ENCODE data around the gene PGBD2.
"Not testable (repeated sequence)": the region's sequence is repeated elsewhere in the genome, so short reads cannot be mapped to it uniquely, and the experiment has no call there.

The PGBD2 gene

DNA sequence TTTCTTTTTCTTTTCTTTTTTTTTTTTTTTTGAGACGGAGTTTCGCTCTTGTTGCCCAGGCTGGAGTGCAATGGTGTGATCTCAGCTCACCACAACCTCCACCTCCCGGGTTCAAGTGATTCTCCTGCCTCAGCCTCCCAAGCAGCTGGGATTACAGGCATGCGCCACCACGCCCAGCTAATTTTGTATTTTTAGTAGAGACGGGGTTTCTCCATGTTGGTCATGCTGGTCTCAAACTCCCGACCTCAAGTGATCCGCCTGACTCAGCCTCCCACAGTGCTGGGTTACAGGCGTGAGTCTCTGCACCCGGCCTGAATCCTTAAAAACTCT, 16.2 kb upstream of the PGBD2 start:
- DNase-seq = not testable (repeated sequence)

DNA sequence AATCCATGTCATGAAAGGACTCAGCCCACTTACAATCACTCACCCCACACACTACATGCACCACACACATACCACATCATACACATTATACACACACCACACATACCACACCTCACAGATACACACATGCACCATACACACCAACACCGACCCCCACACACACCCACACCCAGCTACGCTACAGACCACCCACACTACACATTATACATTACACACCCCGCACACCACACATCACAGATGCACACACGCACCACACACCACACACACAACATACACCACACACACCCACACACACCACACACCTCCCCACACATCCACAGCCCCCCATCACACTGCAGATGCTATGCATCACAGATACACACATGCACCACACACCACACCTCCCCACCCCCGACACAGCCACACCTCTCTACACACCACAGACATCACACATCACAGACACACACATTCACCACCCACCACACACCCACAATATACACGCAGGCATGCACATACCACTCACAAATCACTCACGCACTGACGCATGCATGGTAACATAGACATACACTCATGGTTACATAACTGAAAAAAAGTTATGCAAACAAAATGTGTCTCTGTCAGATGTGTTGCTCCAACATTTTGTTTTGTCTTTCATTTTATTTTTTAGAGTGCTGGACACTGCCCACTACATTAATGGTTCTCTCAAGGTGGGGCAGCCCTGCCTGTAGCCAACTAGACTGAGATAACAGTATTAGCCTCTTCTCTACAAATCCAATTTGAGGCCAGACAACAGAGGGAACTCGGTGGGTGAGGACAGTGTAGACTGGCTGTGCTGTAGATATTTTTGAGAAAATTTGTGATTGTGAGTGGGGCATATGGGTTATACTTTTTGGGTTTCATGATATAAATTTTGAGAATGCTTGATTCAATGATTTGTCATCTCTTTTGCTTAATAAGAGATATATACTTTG, 15.2 kb upstream of the PGBD2 start:
- no peak for DNase-seq

DNA sequence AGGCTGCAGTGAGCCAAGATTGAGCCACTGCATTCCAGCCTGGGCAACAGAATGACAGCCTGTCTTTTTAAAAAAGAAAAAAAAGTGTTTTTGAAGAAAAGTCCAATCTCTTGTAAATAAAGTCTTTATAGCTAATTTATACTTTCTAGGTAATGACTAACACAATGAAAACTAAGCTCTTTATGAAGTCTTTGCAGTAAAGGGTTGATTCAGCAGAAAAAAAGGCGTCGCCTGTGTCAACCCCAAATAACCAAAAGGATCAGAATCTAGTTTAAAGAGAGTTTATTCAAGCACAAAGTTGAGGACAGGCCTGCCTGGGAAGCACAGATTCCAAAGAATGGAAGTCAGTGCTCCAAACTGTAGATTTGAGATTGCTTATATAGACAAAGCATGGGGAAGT, 14.3 kb upstream of the PGBD2 start:
- no peak for DNase-seq

DNA sequence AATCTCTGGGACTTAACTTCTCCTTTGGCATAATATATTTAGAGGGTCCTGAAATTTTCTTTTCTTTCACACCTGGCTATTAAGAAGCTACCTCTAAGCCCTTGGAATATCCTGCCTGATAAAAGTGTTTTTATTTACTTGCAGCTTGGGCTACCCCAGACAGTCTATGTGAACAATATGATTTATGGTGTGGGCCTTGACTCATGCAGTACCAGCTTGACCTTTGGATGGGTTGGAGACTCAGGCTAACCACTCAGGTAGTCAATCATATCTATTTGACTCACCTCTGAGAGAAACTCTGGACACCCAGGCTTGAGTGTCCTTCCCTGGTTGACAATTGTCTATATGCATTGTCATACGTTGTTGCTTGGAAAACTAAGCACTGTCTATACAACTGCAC, 13.4 kb upstream of the PGBD2 start:
- DNase-seq = no peak

DNA sequence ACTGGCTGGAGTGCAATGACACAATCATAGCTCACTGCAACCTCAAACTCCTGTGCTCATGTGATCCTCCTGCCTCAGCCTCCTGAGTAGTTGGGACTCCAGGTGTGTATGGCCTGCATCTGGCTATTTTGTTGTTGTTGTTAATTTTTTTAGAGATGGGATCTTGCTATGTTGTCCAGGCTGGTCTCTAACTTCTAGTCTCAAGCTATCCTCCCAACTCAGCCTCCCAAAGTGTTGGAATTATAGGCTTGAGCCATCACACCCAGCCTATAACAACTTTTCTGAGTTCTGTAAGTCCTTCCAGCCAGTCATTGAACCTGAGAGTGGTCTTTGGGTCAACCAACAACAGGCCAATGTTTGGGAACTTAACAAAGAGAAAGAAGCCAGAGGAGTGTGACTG, 11.2 kb upstream of the PGBD2 start:
- DNase-seq = no peak

DNA sequence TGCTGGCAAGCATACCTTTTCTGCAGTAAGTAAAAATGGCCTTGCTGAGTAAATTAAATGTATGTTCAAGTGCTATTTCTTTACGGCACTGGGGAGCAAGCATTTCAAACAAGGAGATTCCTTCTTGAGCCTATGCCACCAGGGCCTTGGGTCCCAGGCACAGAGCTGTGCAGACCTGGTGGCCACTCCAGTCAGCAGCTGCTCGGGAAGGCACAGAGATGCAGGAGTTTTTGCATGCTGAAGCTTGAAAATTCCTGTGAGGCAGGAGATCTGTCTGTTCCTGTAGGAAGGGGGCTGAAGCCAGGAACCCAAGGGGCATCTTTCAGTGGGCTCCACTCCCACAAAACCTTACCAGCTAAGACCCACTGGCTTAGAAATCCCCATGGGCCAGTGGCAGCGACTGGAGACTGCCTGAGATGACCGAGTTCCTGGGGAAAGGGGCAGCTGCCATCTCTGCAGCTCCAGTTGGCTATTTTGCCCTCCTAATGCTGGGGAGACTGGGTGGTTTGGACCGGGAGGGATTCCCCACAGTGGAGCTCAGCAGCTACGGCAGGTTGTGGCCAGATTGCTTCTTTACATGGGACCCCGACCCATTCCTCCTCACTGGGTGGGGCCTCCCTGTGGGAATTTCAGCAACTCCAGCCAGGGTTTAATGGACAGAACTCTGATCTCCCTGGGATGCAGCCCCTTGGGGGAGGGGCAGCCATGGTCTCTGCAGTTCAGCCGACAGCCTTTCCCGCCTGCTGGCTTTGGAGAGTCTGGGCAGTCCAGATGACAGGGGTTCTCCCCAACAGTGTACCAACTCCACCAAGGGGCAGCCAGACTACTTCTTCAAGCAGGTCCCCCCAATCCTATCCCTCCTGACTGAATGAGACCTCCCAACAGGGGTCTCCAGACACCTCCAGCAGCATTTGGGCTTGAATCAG, 8.4 kb upstream of the PGBD2 start:
- DNase-seq = no peak

DNA sequence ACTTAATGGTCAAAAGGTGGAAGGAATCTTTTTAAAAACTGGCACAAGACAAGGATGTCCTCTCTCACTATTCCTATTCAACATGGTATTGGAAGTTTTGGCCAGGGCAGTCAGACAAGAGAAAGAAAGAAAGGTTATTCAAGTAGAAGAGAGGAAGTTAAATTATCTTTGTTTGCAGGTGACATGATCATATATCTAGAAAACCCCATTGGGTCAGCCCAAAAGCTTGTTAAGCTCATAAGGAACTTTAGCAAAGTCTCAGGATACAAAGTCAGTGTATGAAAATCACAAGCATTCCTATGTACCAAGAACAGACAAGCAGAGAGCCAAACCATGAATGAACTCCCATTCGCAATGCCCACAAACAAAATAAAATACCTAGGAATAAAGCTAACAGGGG, 5.4 kb upstream of the PGBD2 start:
- DNase-seq = no peak

DNA sequence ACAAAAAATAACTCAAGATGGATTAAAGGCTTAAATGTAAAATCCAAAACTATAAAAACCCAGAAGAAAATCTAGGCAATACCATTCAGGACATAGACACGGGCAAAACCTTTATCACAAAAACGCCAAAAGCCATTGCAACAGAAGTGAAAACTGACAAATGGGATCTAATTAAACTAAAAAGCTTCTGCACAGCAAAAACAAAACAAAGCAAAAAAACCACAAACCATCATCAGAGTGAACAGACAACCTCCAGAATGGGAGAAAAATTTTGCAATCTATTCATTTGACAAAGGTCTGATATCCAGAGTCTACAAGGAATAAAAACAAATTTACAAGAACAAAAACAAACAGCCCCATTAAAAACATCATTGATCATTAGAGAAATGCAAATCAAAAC, 4.5 kb upstream of the PGBD2 start:
- DNase-seq = no peak

DNA sequence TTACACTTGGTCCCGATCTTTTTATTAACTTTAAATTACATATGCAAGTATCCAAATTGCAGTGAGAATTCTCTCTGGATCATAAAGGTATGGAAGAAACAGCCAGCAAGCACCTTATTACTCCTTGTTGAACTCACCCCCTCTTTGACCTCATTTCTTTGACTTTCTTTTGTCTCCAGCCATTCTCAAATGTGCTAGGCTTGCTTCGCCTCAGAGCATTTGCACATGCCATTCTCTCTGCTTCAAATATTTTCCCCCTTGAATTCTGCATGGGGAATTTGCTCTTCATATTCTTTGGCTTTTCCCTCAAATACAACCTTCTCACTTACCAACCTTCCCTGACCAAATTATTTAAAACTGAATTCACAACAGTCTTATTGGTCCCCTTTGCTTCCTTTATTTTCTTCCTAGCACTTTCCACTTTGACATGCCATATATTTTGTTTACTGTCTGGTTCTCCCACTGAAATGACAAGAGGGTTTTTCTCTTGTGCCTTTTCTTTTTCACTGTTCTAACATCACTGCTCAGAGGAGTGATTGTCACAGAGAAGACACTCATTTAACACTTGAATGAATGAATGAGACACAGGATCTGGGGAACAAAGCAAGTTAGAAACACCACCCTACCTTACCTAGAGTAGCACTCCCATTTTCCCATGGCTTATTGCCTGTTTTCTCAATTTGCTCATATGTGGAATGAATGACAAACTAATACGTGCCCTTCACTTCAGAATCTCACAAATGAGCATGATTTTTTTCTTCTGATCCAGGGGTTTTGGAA, 1.4 kb upstream of the PGBD2 start:
- DNase-seq = no peak

DNA sequence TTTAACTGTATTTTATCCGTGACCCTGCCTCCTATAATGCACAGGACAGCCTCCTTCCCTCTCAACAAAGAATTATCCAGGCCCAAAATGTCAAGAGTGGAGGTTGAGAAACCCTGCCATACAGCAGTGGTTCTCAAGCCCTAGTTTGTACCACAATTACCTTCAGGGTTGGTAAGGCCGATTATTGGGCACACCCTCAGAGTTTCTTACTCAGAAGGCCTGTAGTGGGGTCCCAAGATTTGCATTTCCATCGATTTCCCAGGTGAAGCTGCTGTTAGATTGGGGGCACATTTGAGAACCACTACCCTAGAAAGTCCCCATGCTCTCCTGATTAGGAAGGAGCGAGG, 400 bp upstream of the PGBD2 start:
- no peak for DNase-seq

DNA sequence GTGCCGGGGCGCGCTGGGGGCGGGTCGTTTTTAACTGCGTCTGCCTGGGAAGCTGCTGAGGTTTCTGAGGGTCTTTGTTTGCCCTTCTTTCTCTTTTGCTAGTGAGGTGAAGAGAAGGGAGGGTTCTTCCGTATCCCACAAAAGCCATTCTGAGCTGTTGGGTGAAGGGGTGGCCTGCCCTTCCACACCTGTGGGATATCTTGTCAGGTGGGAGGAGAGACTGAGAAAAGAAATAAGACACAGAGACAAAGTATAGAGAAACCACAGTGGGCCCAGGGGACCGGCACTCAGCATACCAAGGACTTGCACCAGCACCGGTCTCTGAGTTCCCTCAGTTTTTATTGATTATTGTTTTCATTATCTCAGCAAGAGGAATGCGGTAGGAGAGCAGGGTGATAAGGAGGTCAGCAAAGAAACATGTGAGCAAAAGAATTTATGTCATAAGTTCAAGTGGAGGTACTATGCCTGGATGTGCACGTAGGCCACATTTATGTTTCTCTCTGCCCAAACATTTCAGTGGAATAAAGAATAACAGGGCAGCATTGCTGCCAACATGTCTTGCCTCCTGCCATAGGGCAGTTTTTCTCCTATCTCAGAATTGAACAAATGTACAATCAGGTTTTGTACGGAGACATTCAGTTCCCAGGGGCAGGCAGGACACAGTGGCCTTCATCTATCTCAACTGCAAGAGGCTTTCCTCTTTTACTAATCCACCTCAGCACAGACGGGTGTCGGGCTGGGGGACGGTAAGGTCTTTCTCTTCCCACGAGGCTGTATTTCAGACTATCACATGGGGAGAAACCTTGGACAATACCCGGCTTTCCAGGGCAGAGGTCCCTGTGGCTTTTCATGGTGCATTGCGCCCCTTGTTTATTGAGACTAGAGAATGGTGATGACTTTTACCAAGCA, 972 bp downstream of the PGBD2 start:
- DNase-seq = no peak

DNA sequence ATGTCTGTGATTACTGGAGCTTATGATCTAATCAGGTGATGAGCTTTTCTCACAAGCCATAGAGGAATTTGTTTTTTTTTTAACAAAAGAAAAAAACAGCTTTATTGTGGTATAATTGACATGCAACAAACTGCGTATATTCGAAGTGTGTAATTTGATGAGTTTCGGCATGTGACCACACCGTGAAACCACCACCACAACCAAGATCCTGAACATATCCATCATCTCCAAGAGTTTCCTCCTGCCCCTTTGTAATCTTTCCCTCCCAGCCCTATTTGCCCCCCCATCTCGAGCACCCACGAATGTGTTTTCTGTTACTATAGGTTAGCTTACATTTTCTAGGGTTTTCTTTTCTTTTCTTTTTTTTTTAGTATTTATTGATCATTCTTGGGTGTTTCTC, 4.7 kb downstream of the PGBD2 start:
- no peak for DNase-seq

DNA sequence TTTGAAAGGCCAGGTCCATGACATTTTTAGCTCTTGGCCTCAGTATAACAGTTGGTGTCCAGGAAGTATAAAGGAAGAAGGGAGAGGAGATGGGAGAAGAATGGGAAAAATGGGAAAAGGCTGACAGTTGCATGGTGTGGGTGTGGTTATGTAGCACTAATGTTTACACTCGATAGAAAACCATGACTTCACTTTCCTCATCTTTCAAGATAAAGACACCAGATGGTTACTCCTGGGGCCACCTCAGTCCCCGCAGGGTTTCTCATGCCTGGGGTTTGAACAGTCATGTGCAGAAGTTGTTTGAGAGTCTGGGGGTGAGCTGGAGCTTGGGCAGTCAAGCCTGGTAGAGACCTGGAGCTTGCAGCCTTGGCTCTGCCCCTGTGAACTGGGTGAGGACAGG, 7.9 kb downstream of the PGBD2 start:
- DNase-seq = no peak

DNA sequence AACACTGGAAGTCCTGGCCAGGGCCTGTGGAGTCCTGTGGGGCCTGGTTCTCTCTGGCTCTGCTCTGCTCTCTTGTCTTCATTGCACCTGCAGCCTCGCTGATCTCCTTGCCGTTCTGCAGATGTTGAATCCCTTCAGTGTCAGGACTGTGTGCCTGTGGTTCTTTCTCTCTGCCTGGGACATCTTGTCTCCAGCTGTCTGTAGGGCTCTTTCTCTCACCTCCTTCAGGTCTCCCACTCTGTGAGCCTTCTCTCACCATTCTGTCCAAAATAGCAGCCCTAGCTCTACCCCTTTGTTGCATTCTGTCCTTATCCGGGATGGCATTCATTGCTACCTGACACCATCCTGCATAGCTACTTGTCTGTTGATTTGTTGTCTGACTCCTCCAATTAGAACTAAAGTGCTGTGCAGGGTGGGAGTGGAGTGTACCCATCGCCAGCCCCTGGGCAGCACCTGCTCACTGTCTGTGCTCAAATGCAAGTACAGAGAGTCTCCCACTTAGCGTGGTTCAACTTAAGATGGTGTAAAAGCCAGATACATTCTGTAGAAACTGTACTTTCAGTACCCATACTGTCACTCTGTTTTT, 8.9 kb downstream of the PGBD2 start:
- DNase-seq = no peak

DNA sequence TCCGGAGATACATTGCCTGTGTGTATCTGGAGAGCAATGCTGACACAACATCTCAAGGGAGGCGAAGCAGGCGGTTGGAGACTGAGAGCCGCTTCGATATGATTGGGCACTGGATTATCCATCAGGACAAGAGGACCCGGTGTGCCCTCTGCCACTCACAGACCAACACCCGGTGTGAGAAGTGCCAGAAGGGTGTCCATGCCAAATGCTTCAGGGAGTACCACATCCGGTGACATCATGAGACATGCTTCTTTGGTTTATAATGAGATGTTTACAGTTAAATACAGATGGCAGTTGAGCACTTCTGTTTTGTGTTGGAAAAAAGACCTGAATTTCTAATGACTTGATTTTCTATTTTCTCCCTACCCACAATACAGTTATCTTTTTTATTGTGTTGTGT, 12.1 kb downstream of the PGBD2 start:
- DNase-seq = no peak

DNA sequence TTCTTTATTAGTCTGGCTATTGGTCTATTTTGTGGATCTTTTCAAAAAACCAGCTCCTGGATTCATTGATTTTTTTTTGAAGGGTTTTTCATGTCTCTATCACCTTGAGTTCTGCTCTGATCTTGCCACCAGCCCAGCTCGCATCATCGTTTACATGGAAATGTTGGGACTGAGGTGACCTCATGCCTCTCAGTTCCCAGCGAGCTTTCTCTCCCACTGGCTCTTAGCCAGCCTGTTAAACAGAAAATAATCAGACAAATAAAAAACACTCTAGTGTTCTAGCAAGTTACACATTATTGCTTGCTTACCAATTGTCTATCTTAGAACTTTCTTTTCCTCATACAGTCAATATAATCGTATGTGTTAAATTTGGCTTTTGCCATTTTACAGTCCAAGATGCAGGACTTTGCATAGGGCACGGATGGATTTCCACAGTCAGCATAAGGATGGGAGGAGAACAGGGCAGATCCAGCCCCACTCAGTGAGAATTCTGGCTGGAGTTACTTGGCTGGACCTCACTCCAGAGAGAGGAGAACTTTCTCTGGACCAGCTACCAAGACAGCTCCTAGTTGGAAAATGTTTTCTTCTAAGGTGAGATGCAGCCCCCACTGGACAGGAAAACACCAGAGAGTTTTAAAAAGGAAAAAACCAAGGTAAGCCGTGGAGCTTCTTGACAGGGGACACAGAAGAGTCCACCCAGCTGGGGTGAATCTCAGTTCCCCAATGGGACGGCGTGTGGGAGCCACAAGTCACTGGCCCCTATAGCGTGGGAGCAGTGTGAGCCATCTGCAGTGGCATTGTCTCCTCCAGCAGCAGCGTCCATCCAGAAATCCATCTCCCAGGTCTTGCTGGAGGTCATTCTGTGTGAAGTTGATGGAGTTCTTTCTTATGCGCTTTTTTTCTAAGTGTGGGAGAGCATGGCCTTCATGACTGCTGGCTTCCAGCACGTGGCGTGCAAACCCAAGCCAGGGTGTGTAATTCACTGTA, 17.6 kb downstream of the PGBD2 start:
- no peak for DNase-seq

DNA sequence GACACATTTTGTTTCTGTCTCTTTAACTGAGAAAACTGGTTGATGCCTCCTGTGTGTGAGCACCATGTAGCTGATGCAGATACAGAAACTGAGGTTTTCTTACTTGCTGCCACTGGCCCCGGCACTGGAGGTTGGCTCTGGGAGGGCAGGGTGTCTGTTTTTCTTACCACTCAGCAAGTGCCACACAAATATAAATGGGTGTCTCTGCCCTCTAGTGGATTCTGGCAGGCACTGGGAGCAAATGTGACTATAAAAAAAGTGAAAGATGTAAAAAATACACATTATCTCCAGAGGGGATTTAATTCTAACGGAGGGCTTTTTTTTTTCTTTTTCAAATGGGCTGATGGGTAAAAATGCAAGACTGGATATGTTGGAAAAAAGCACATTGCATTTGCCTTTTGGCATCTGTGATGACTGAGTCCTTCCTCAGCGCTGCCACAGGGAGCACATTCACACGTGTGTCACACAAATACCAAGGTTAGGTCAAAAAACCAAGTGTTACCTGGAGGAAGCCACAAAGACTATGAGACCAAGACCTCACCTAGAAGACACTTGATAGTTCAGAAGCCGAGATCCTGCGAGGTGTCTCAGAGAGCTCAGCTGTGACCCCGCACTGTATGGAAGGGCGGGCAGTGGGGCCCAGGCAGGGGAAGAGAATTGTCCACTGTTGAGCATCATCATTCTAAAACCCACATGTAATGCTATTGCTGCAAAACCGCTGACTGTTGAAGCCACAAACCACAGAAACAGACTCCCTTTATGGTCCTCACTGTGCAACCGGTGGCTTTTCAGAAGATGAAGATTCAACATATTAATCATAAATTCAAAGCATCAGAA, 18.9 kb downstream of the PGBD2 start:
- no peak for DNase-seq

DNA sequence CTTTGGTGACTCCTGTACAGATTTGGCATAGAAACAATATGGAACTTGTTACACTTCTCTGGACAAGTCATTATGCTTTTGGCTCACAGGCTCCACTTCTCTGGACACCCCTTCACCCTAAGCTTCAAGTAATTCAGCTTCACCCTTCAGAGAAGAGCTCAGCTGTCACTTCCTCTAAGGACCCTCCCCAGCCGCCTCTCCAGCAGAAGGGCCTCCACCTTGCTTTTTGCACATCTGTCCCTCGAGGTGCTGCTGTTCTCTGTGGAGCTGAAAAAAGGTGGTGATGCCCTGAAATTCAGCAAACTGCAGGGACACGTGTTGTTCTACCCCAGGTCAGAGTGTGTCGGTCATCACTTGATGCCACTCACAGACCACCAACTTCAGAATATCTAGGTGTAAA, 19.8 kb downstream of the PGBD2 start:
- not testable (repeated sequence) for DNase-seq

DNA sequence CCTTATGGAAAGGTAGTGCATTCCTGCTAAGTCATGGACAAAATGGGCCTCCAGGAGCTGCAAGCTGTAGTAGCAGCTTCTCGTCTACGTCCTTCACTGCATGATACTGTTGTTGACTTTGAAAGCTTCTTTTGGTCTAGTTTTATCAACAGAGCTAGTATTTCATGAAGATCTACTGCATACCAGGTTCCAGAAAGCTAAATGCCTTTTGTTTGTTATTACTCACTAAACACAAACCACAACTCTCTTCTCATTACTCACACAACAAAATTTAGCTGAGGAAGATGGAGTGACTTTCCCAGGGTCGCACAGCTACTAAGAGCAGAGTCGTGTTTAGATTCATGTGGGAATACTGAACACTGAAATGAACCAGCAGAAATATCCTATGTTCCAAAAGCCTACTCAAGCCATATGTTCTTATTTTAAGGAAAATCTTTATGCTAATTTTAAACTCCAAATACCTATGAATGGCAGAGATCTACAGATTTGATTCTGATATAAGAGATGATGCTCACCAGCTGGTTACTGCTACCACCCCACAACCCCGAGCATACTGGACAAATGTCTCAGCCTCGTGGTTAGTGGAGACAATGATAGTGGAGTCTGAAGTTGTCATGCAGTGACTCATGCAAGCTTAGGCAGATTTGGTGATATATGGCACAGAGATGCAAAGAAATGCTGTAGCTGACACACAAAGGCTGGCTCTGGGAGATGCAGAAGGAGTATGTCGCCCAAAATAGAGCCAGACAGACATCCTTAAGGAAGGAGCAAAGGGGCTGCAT, 20.6 kb downstream of the PGBD2 start:
- DNase-seq = no peak
